Transverse colon (tissue), 4 donors: Measurements from ENCODE around the gene PTPN9.

Source experiments
- CTCF ChIP-seq, 5 experiments: fragments of 200-600 bp in 3 of 5; fragments of 450-650 bp in 2 of 5; sonication (generic) in 3 of 5; IDR thresholded peaks; 1 replicate in 2 of 5; 2 replicates in 3 of 5; pipeline ENCODE4 v1.5.1; 2016 to 2017; ENCODE audit warnings: antibody characterized with exemption in 5 of 5, inconsistent platforms in 3 of 5, mild to moderate bottlenecking in 2 of 5, moderate library complexity in 1 of 5
- EP300 ChIP-seq: sonication (generic); formaldehyde crosslinking; IDR thresholded peaks from one replicate; pipeline ENCODE4 v1.6.1; 2017; ENCODE audit warnings: antibody characterized with exemption, low read depth
- POLR2A ChIP-seq: fragments of 450-650 bp; IDR thresholded peaks from one replicate; pipeline ENCODE4 v1.6.1; 2016; ENCODE audit warnings: antibody characterized with exemption, mild to moderate bottlenecking, moderate library complexity
- POLR2AphosphoS5 ChIP-seq, 3 donors: sonication (generic); formaldehyde crosslinking; IDR thresholded peaks; one replicate each; pipeline ENCODE4 v1.6.1; 2016; ENCODE audit warnings: antibody characterized with exemption in 3 of 3

GRCh38 chr15:75584121-75584520 lies 5.0 kb upstream of the PTPN9 start:
- TF ChIP-seq POLR2A, result no peak
- no peak for TF ChIP-seq CTCF (IDR thresholded peaks at IDR 0.05)
- no peak for TF ChIP-seq POLR2AphosphoS5 (IDR thresholded peaks at IDR 0.05)
- TF ChIP-seq EP300, result no peak
